Nephron progenitor cell (in vitro differentiated cells): ENCODE results near the gene TXNIP.

Experiments used
- DNase-seq: peaks from one replicate; pipeline ENCODE4 v3.0.0; 2021
- H3K27ac Mint-ChIP-seq: 2 replicates; pipeline ENCODE4 v1.8.0; 2021; ENCODE audit warnings: mild to moderate bottlenecking, moderate library complexity, mixed read lengths
- H3K27me3 Mint-ChIP-seq: 2 replicates; pipeline ENCODE4 v1.8.0; 2021; ENCODE audit warnings: mild to moderate bottlenecking, low read depth, mixed read lengths; ENCODE audit not compliant: poor library complexity
- H3K36me3 Mint-ChIP-seq: 2 replicates; pipeline ENCODE4 v1.8.0; 2021; ENCODE audit warnings: low read depth, mixed read lengths
- H3K4me1 Mint-ChIP-seq: 2 replicates; pipeline ENCODE4 v1.8.0; 2021; ENCODE audit warnings: mixed read lengths
- H3K4me3 Mint-ChIP-seq: 2 replicates; pipeline ENCODE4 v1.8.0; 2021; ENCODE audit warnings: mild to moderate bottlenecking, moderate library complexity, mixed read lengths
- H3K9me3 Mint-ChIP-seq: 2 replicates; pipeline ENCODE4 v1.8.0; 2021; ENCODE audit warnings: mild to moderate bottlenecking, moderate library complexity, mixed read lengths
- CTCF ChIP-seq: fragments of 200-600 bp; sonication (generic); IDR thresholded peaks from 2 replicates; pipeline ENCODE4 v1.5.0; 2021; ENCODE audit warnings: antibody characterized with exemption

TXNIP gene

GRCh38 chr1:145979746-145980456 is 16.5 kb downstream of the TXNIP start:
- TF ChIP-seq CTCF = no peak
- no peak overlapping the region for H3K4me3 Mint-ChIP-seq
- no peak overlapping the region for H3K27ac Mint-ChIP-seq
- no peaks in the 10 kb centered on the region for H3K9me3 Mint-ChIP-seq
- no peaks in the 10 kb centered on the region for H3K36me3 Mint-ChIP-seq
- DNase-seq = no peak
- H3K27me3 Mint-ChIP-seq = no peaks in the 10 kb centered on the region
- H3K4me1 Mint-ChIP-seq = peaks cover 23% of the 10 kb centered on the region

GRCh38 chr1:145978854-145979745 is 17.3 kb downstream of the TXNIP start:
- H3K36me3 Mint-ChIP-seq = no peaks in the 10 kb centered on the region
- H3K9me3 Mint-ChIP-seq = no peaks in the 10 kb centered on the region
- no peak overlapping the region for H3K27ac Mint-ChIP-seq
- TF ChIP-seq CTCF = no peak
- H3K4me3 Mint-ChIP-seq = no peak overlapping the region
- peaks cover 18% of the 10 kb centered on the region for H3K4me1 Mint-ChIP-seq
- no peaks in the 10 kb centered on the region for H3K27me3 Mint-ChIP-seq
- DNase-seq = peak; percentile 72

- no peak overlapping the region for H3K4me3 Mint-ChIP-seq
- no peak for DNase-seq
- no peaks in the 10 kb centered on the region for H3K27me3 Mint-ChIP-seq
- H3K27ac Mint-ChIP-seq = no peak overlapping the region
- no peaks in the 10 kb centered on the region for H3K9me3 Mint-ChIP-seq
- no peaks in the 10 kb centered on the region for H3K36me3 Mint-ChIP-seq
- H3K4me1 Mint-ChIP-seq = peaks cover 12% of the 10 kb centered on the region
- TF ChIP-seq CTCF = no peak
These were observed 17.9 kb downstream of the TXNIP start for GRCh38 chr1:145978471-145978853.

- Mint-ChIP-seq H3K27ac (no peak overlapping the region), H3K27me3 (no peaks in the 10 kb centered on the region), H3K36me3 (no peaks in the 10 kb centered on the region), H3K4me1 (peaks cover 10% of the 10 kb centered on the region), H3K9me3 (no peaks in the 10 kb centered on the region), H3K4me3 (peak overlapping the region; percentile 70)
- DNase-seq = peak; percentile 65
- TF ChIP-seq CTCF = peak; percentile 80
These were observed 18.6 kb downstream of the TXNIP start for GRCh38 chr1:145977486-145978470.

GRCh38 chr1:145977016-145977415 is 19.4 kb downstream of the TXNIP start:
- no peak for DNase-seq
- TF ChIP-seq CTCF = no peak
- H3K4me3 Mint-ChIP-seq = no peak overlapping the region
- no peaks in the 10 kb centered on the region for H3K9me3 Mint-ChIP-seq
- H3K4me1 Mint-ChIP-seq = peaks cover 3% of the 10 kb centered on the region
- no peaks in the 10 kb centered on the region for H3K36me3 Mint-ChIP-seq
- H3K27ac Mint-ChIP-seq = no peak overlapping the region
- no peaks in the 10 kb centered on the region for H3K27me3 Mint-ChIP-seq
